H9 (cell line): ENCODE measurements around the gene PGPEP1. TPM values are rescaled to one million over a fixed set of nuclear protein-coding genes. Genes with fewer than 3 reads are reported as not detected.

ENCODE experiments used
- DNase-seq: peaks from one replicate; pipeline ENCODE4 v3.0.0-alpha.2; 2017
- H2AFZ ChIP-seq: one replicate; pipeline ENCODE4 v1.6.1; 2013; ENCODE audit warnings: mild to moderate bottlenecking, low read length, control low read depth, moderate library complexity
- H2AK5ac ChIP-seq: 2 replicates; pipeline ENCODE4 v1.6.1; 2013; ENCODE audit warnings: low read length, control low read depth, mixed read lengths; ENCODE audit not compliant: insufficient read length
- H2BK120ac ChIP-seq: one replicate; pipeline ENCODE4 v1.6.1; 2013; ENCODE audit warnings: low read depth, mild to moderate bottlenecking, low read length, control low read depth, inconsistent platforms; ENCODE audit not compliant: poor library complexity, severe bottlenecking
- H2BK12ac ChIP-seq: 2 replicates; pipeline ENCODE4 v1.6.1; 2013; ENCODE audit warnings: low read length, control low read depth, mixed read lengths, low read depth; ENCODE audit not compliant: insufficient read length
- H2BK15ac ChIP-seq: 2 replicates; pipeline ENCODE4 v1.6.1; 2013; ENCODE audit warnings: low read depth, low read length, control low read depth
- H2BK20ac ChIP-seq: one replicate; pipeline ENCODE4 v1.6.1; 2013; ENCODE audit warnings: low read depth, mild to moderate bottlenecking, low read length, control low read depth, inconsistent platforms; ENCODE audit not compliant: poor library complexity, severe bottlenecking
- H2BK5ac ChIP-seq: 2 replicates; pipeline ENCODE4 v1.6.1; 2013; ENCODE audit warnings: low read length, control low read depth, mixed read lengths; ENCODE audit not compliant: insufficient read length
- H3K14ac ChIP-seq: 2 replicates; pipeline ENCODE4 v1.6.1; 2013; ENCODE audit warnings: low read length, control low read depth; ENCODE audit not compliant: insufficient read depth
- H3K18ac ChIP-seq: 2 replicates; pipeline ENCODE4 v1.6.1; 2013; ENCODE audit warnings: low read depth, mild to moderate bottlenecking, mixed read lengths, low read length, control low read depth; ENCODE audit not compliant: insufficient read length
- H3K23ac ChIP-seq: 2 replicates; pipeline ENCODE4 v1.6.1; 2013; ENCODE audit warnings: low read length, control low read depth, mixed read lengths, low read depth; ENCODE audit not compliant: insufficient read length
- H3K23me2 ChIP-seq: 2 replicates; pipeline ENCODE4 v1.6.1; 2013; ENCODE audit warnings: low read depth, mild to moderate bottlenecking, mixed read lengths, low read length, control low read depth; ENCODE audit not compliant: insufficient read length, poor library complexity, severe bottlenecking
- H3K27ac ChIP-seq: 2 replicates; pipeline ENCODE4 v1.5.1; 2013; ENCODE audit warnings: low read length, control low read depth, mixed read lengths, low read depth; ENCODE audit not compliant: insufficient read length
- H3K27me3 ChIP-seq: 2 replicates; pipeline ENCODE4 v1.6.1; 2013; ENCODE audit warnings: low read length, control low read depth, inconsistent platforms; ENCODE audit not compliant: insufficient read depth
- H3K4ac ChIP-seq: 2 replicates; pipeline ENCODE4 v1.6.1; 2013; ENCODE audit warnings: low read depth, mild to moderate bottlenecking, control low read depth, inconsistent platforms, low read length, moderate library complexity
- H3K4me1 ChIP-seq: 2 replicates; pipeline ENCODE4 v1.6.1; 2013; ENCODE audit warnings: low read length, control low read depth, inconsistent platforms; ENCODE audit not compliant: insufficient read depth
- H3K4me2 ChIP-seq: 2 replicates; pipeline ENCODE4 v1.6.1; 2013; ENCODE audit warnings: low read length, control low read depth, mixed read lengths; ENCODE audit not compliant: insufficient read length, insufficient read depth
- H3K56ac ChIP-seq: 2 replicates; pipeline ENCODE4 v1.6.1; 2013; ENCODE audit warnings: low read depth, mild to moderate bottlenecking, mixed read lengths, low read length, control low read depth; ENCODE audit not compliant: insufficient read length
- H3K79me1 ChIP-seq: 2 replicates; pipeline ENCODE4 v1.6.1; 2013; ENCODE audit warnings: low read depth, mild to moderate bottlenecking, moderate library complexity, low read length, control low read depth, inconsistent platforms; ENCODE audit not compliant: insufficient read depth, poor library complexity, severe bottlenecking
- H3K79me2 ChIP-seq: 2 replicates; pipeline ENCODE4 v1.6.1; 2013; ENCODE audit warnings: low read length, control low read depth, inconsistent platforms; ENCODE audit not compliant: insufficient read depth
- H3K9ac ChIP-seq: 2 replicates; pipeline ENCODE4 v1.6.1; 2013; ENCODE audit warnings: low read length, control low read depth, mixed read lengths; ENCODE audit not compliant: insufficient read length; ENCODE audit errors: extremely low read depth
- H3K9me3 ChIP-seq: one replicate; pipeline ENCODE4 v1.6.1; 2013; ENCODE audit warnings: low read depth, low read length, inconsistent platforms; ENCODE audit not compliant: control insufficient read depth
- H3T11ph ChIP-seq: one replicate; pipeline ENCODE4 v1.6.1; 2013; ENCODE audit warnings: mild to moderate bottlenecking, low read length, control low read depth, inconsistent platforms
- H4K20me1 ChIP-seq: one replicate; pipeline ENCODE4 v1.6.1; 2013; ENCODE audit not compliant: control insufficient read depth, insufficient read length, insufficient read depth
- H4K5ac ChIP-seq: 2 replicates; pipeline ENCODE4 v1.6.1; 2013; ENCODE audit warnings: low read depth, mild to moderate bottlenecking, mixed read lengths, low read length, control low read depth; ENCODE audit not compliant: insufficient read length
- H4K8ac ChIP-seq: replicated peaks from 2 replicates; pipeline ENCODE4 v1.6.1; 2013; ENCODE audit warnings: low read length, control low read depth, mixed read lengths, low read depth; ENCODE audit not compliant: insufficient read length
- H4K91ac ChIP-seq: 2 replicates; pipeline ENCODE4 v1.6.1; 2013; ENCODE audit warnings: low read depth, mild to moderate bottlenecking, moderate library complexity, mixed read lengths, low read length, control low read depth; ENCODE audit not compliant: insufficient read length
- H3K27ac Mint-ChIP-seq, 3 experiments: 2 replicates in 2 of 3; 3 replicates in 1 of 3; pipeline ENCODE4 v1.8.0; 2020 to 2021; ENCODE audit warnings: mixed read lengths in 3 of 3, mild to moderate bottlenecking in 1 of 3, moderate library complexity in 1 of 3
- H3K27me3 Mint-ChIP-seq: 2 replicates; pipeline ENCODE4 v1.8.0; 2021; ENCODE audit warnings: low read depth, mild to moderate bottlenecking, moderate library complexity, mixed read lengths
- H3K36me3 Mint-ChIP-seq, 3 experiments: 2 replicates in 2 of 3; 3 replicates in 1 of 3; pipeline ENCODE4 v1.8.0; 2020 to 2021; ENCODE audit warnings: low read depth in 3 of 3, mixed read lengths in 3 of 3; ENCODE audit not compliant: insufficient read depth in 1 of 3
- H3K4me1 Mint-ChIP-seq, 2 experiments: 2 replicates each; pipeline ENCODE4 v1.8.0; 2020; ENCODE audit warnings: mixed read lengths in 2 of 2
- H3K4me3 Mint-ChIP-seq, 2 experiments: 2 replicates in 1 of 2; 3 replicates in 1 of 2; pipeline ENCODE4 v1.8.0; 2020 to 2021; ENCODE audit warnings: mild to moderate bottlenecking in 2 of 2, mixed read lengths in 2 of 2, moderate library complexity in 1 of 2
- H3K9me3 Mint-ChIP-seq, 2 experiments: 2 replicates in 1 of 2; 3 replicates in 1 of 2; pipeline ENCODE4 v1.8.0; 2020; ENCODE audit warnings: mild to moderate bottlenecking in 2 of 2, mixed read lengths in 2 of 2, moderate library complexity in 1 of 2
- CTCF ChIP-seq: fragments of 200-600 bp; sonication (generic); conservative IDR thresholded peaks from 3 replicates; pipeline ENCODE4 v1.8.0; 2021; ENCODE audit warnings: antibody characterized with exemption, mild to moderate bottlenecking
- WGBS: extraction: QIAGEN DNeasy Blood & Tissue Kit; methylation state at CpG from one replicate; pipeline ENCODE4 v1.1.7; 2013; ENCODE audit warnings: missing lambda C conversion rate, low lambda C conversion rate, mixed read lengths; ENCODE audit not compliant: insufficient read length; ENCODE audit errors: extremely low coverage; 5-methylcytosine and 5-hydroxymethylcytosine counted together
- total RNA-seq: library from RNA; stranded (reverse); gene quantifications from 2 replicates; pipeline ENCODE4 v1.2.1, GENCODE V29; 2021

PGPEP1 gene
- total RNA-seq, 1 experiment from 2014 or later: 64.8 TPM

DNA sequence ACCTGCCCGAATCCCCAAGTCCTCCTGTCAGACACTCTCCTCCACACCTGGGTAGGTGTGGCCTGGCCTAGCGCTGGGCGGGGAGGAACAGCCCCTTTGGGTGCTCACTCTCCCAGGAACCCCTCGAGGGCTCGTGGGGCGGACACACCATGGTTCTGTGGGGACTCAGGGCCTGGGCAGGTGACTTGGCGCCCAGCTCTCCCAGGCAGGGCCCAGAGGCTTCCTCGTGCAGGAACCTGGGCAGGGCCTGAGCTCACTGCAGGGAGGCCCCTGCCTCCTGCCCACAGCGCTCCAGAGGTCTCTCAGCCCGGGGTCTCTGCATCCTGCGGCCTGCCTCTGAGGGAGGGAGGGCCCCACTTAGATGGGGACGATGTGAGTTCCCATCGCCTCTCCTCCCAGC lies 29.4 kb upstream of the PGPEP1 start:
- no peak overlapping the region for H3K4ac ChIP-seq
- H2AK5ac ChIP-seq: no peak overlapping the region
- Mint-ChIP-seq H3K4me3 (no peak overlapping the region), H3K27ac (0 out of 7 replicates have a peak overlapping the region, but pooled peaks of 1 of the 3 experiments have one; percentile 51), H3K27me3 (no peaks in the 10 kb centered on the region), H3K36me3 (peaks cover 30 to 83% (median 74%) of the 10 kb centered on the region in 3 experiments), H3K9me3 (no peaks in the 10 kb centered on the region), H3K4me1 (peaks cover 5 to 12% of the 10 kb centered on the region in 2 experiments; a peak in 3 of 4 replicates)
- no peak overlapping the region for H3T11ph ChIP-seq
- H3K9me3 ChIP-seq: no peaks in the 10 kb centered on the region
- no peak overlapping the region for H3K4me2 ChIP-seq
- no peak overlapping the region for H3K27ac ChIP-seq
- no peak overlapping the region for H3K56ac ChIP-seq
- H3K9ac ChIP-seq: no peak overlapping the region
- H2BK5ac ChIP-seq: no peak overlapping the region
- H2BK20ac ChIP-seq: no peak overlapping the region
- DNase-seq: no peak
- no peak overlapping the region for H2BK15ac ChIP-seq
- H3K23ac ChIP-seq: no peak overlapping the region
- H2AFZ ChIP-seq: no peak overlapping the region
- H3K14ac ChIP-seq: no peak overlapping the region
- H3K27me3 ChIP-seq: no peaks in the 10 kb centered on the region
- H3K4me1 ChIP-seq: no peaks in the 10 kb centered on the region
- H4K91ac ChIP-seq: no peak overlapping the region
- H3K23me2 ChIP-seq: no peaks in the 10 kb centered on the region
- no peak overlapping the region for H2BK12ac ChIP-seq
- H4K8ac ChIP-seq: no peak overlapping the region
- no peak for TF ChIP-seq CTCF
- H3K79me1 ChIP-seq: no peaks in the 10 kb centered on the region
- WGBS: no CpG with 5 or more reads among the region's 13 CpGs
- H2BK120ac ChIP-seq: no peak overlapping the region
- H3K79me2 ChIP-seq: no peaks in the 10 kb centered on the region
- no peaks in the 10 kb centered on the region for H4K20me1 ChIP-seq
- H4K5ac ChIP-seq: no peak overlapping the region
- no peak overlapping the region for H3K18ac ChIP-seq
